NCI-H1092 (cell line): ENCODE measurements around the gene ALPG.
"Not testable (repeated sequence)": the region's sequence is repeated elsewhere in the genome, so short reads cannot be mapped to it uniquely, and the experiment has no call there.

Experiments
- DNase-seq: peaks from one replicate; lab custom pipeline; 2025; lab: John Stamatoyannopoulos, UW

ALPG gene

GRCh38 chr2:232398293-232399034 lies 8.2 kb upstream of the ALPG start:
- no peak for DNase-seq

- no peak for DNase-seq
These were observed 6.2 kb upstream of the ALPG start for GRCh38 chr2:232400256-232401015.

GRCh38 chr2:232402518-232402917 lies 4.1 kb upstream of the ALPG start:
- no peak for DNase-seq

GRCh38 chr2:232405943-232406510 lies 617 bp upstream of the ALPG start:
- DNase-seq = no peak

GRCh38 chr2:232407428-232408150 lies 945 bp downstream of the ALPG start:
- DNase-seq = not testable (repeated sequence)

- not testable (repeated sequence) for DNase-seq
These were observed 1.6 kb downstream of the ALPG start for GRCh38 chr2:232408269-232408668.

- DNase-seq = not testable (repeated sequence)
These were observed 3.0 kb downstream of the ALPG start for GRCh38 chr2:232409617-232410016.

GRCh38 chr2:232410238-232410900 lies 3.7 kb downstream of the ALPG start:
- no peak for DNase-seq

GRCh38 chr2:232411901-232412629 lies 5.4 kb downstream of the ALPG start:
- no peak for DNase-seq

GRCh38 chr2:232412986-232413385 lies 6.3 kb downstream of the ALPG start:
- DNase-seq = no peak

- DNase-seq = no peak
These were observed 8.6 kb downstream of the ALPG start for GRCh38 chr2:232415138-232415690.

GRCh38 chr2:232415736-232416520 lies 9.3 kb downstream of the ALPG start:
- DNase-seq = no peak

GRCh38 chr2:232416521-232417470 lies 10.2 kb downstream of the ALPG start:
- no peak for DNase-seq

- DNase-seq = no peak
These were observed 10.8 kb downstream of the ALPG start for GRCh38 chr2:232417489-232417888.

- no peak for DNase-seq
These were observed 11.4 kb downstream of the ALPG start for GRCh38 chr2:232418056-232418455.

GRCh38 chr2:232418466-232419244 lies 12.0 kb downstream of the ALPG start:
- no peak for DNase-seq

GRCh38 chr2:232419245-232420072 lies 12.8 kb downstream of the ALPG start:
- DNase-seq = no peak
